H1 (cell line): ENCODE measurements around the gene ANAPC13. TPM values are rescaled to one million over a fixed set of nuclear protein-coding genes. Genes with fewer than 3 reads are reported as not detected.

Experiments used
- CTCF ChIA-PET: fragments of 300-600 bp; sonication (Branson Sonifier 250); formaldehyde crosslinking; loops from one replicate; lab custom pipeline; 2021; ENCODE audit not compliant: partially characterized antibody; lab: Charles Lee
- POLR2A ChIA-PET: fragments of 300-600 bp; sonication (Branson Sonifier 250); formaldehyde crosslinking; loops from one replicate; lab custom pipeline; 2021; ENCODE audit warnings: inconsistent platforms; ENCODE audit not compliant: partially characterized antibody; lab: Charles Lee
- DNase-seq, 2 experiments: peaks; one replicate each; pipeline versions ENCODE4 v3.0.0 to v3.0.0-alpha.2; 2010 to 2022; ENCODE audit warnings: low spot score in 2 of 2, low read depth in 1 of 2, mixed read lengths in 1 of 2
- FAIRE-seq: peaks from 2 replicates; lab custom pipeline; 2011; peaks lifted over from hg19 to GRCh38; lab: Jason Lieb, UNC
- H2AFZ ChIP-seq: 2 replicates; pipeline ENCODE4 v1.8.1; 2012; ENCODE audit warnings: low read length, inconsistent platforms
- H2AK5ac ChIP-seq: 2 replicates; pipeline ENCODE4 v1.6.1; 2013; ENCODE audit warnings: low read depth, low read length
- H2BK120ac ChIP-seq: replicated peaks from 2 replicates; pipeline ENCODE3; 2013; ENCODE audit warnings: low read depth, low read length, inconsistent platforms
- H2BK12ac ChIP-seq: 2 replicates; pipeline ENCODE4 v1.6.1; 2013; ENCODE audit warnings: low read depth, low read length
- H2BK15ac ChIP-seq: 2 replicates; pipeline ENCODE4 v1.6.1; 2013; ENCODE audit warnings: low read length
- H2BK20ac ChIP-seq: 2 replicates; pipeline ENCODE4 v1.6.1; 2013; ENCODE audit warnings: low read length
- H2BK5ac ChIP-seq: 2 replicates; pipeline ENCODE4 v1.6.1; 2013; ENCODE audit warnings: low read depth, low read length
- H3K14ac ChIP-seq: 2 replicates; pipeline ENCODE4 v1.6.1; 2013; ENCODE audit warnings: inconsistent platforms; ENCODE audit not compliant: insufficient read length
- H3K18ac ChIP-seq: 2 replicates; pipeline ENCODE4 v1.6.1; 2013; ENCODE audit warnings: low read length; ENCODE audit errors: extremely low read depth
- H3K23ac ChIP-seq: 2 replicates; pipeline ENCODE4 v1.6.1; 2013; ENCODE audit warnings: inconsistent platforms; ENCODE audit not compliant: insufficient read length
- H3K23me2 ChIP-seq: 2 replicates; pipeline ENCODE4 v1.6.1; 2013; ENCODE audit warnings: low read depth, low read length
- H3K27ac ChIP-seq: 2 replicates; pipeline ENCODE4 v1.6.1; 2011; ENCODE audit warnings: low read depth, low read length, inconsistent platforms
- H3K27me3 ChIP-seq, 4 experiments: replicated peaks in 1 of 4; 1 replicate in 1 of 4; 2 replicates in 3 of 4; pipeline versions ENCODE4 v1.6.1 to v1.8.1; 2011 to 2013; ENCODE audit warnings: low read length in 3 of 4, mild to moderate bottlenecking in 3 of 4, inconsistent platforms in 2 of 4, mixed read lengths in 2 of 4, moderate library complexity in 1 of 4; ENCODE audit not compliant: control insufficient read depth in 3 of 4, insufficient read depth in 3 of 4; ENCODE audit errors: extremely low read depth in 1 of 4
- H3K36me3 ChIP-seq, 4 experiments: 2 replicates each; pipeline versions ENCODE4 v1.6.1 to v1.8.1; 2011 to 2013; ENCODE audit warnings: mild to moderate bottlenecking in 4 of 4, low read length in 3 of 4, moderate library complexity in 2 of 4, control low read depth in 1 of 4, inconsistent platforms in 1 of 4; ENCODE audit not compliant: insufficient read depth in 4 of 4, control insufficient read depth in 2 of 4
- H3K4ac ChIP-seq: replicated peaks from 2 replicates; pipeline ENCODE3; 2013; ENCODE audit warnings: low read length, low read depth, mixed read lengths, inconsistent platforms; ENCODE audit not compliant: insufficient read length
- H3K4me1 ChIP-seq, 4 experiments: replicated peaks in 1 of 4; 1 replicate in 1 of 4; 2 replicates in 3 of 4; pipeline versions ENCODE4 v1.6.1 to v1.8.1; 2011 to 2013; ENCODE audit warnings: low read length in 3 of 4, inconsistent platforms in 2 of 4, mixed read lengths in 1 of 4; ENCODE audit not compliant: insufficient read depth in 4 of 4, control insufficient read depth in 3 of 4
- H3K4me2 ChIP-seq, 2 experiments: 2 replicates each; pipeline versions ENCODE4 v1.6.1 to v1.8.1; 2011 to 2013; ENCODE audit warnings: low read depth in 2 of 2, low read length in 2 of 2, control low read depth in 1 of 2, inconsistent platforms in 1 of 2, mild to moderate bottlenecking in 1 of 2; ENCODE audit not compliant: insufficient read depth in 1 of 2
- H3K4me3 ChIP-seq, 4 experiments: fragments of 200-600, 300-600 bp in 1 of 4; sonication (generic), shearing (Covaris generic), sonication (Bioruptor Twin) in 1 of 4; 2 replicates each; pipeline versions ENCODE4 v1.5.1 to v1.8.1; 2011 to 2016; ENCODE audit warnings: low read length in 4 of 4, low read depth in 3 of 4, control low read depth in 2 of 4, inconsistent platforms in 2 of 4, mild to moderate bottlenecking in 2 of 4, mixed read lengths in 1 of 4, moderate library complexity in 1 of 4; ENCODE audit not compliant: insufficient read depth in 2 of 4; ENCODE audit errors: extremely low read depth in 1 of 4
- H3K56ac ChIP-seq: replicated peaks from 2 replicates; pipeline ENCODE3; 2013; ENCODE audit warnings: low read depth, mild to moderate bottlenecking, mixed read lengths, low read length, inconsistent platforms; ENCODE audit not compliant: insufficient read length
- H3K79me1 ChIP-seq: 2 replicates; pipeline ENCODE4 v1.6.1; 2013; ENCODE audit warnings: low read depth, low read length, control low read depth
- H3K79me2 ChIP-seq, 2 experiments: 2 replicates each; pipeline versions ENCODE4 v1.6.1 to v1.8.1; 2012 to 2013; ENCODE audit warnings: low read length in 2 of 2, mild to moderate bottlenecking in 2 of 2, inconsistent platforms in 1 of 2; ENCODE audit not compliant: insufficient read depth in 2 of 2, control insufficient read depth in 1 of 2
- H3K9ac ChIP-seq, 4 experiments: replicated peaks in 1 of 4; 1 replicate in 1 of 4; 2 replicates in 3 of 4; pipeline versions ENCODE4 v1.6.1 to v1.8.1; 2011 to 2013; ENCODE audit warnings: low read depth in 3 of 4, low read length in 3 of 4, control low read depth in 2 of 4, mild to moderate bottlenecking in 2 of 4, moderate library complexity in 2 of 4, inconsistent platforms in 1 of 4; ENCODE audit errors: extremely low read depth in 1 of 4
- H3K9me3 ChIP-seq, 2 experiments: 2 replicates each; pipeline versions ENCODE4 v1.6.1 to v1.8.1; 2012 to 2013; ENCODE audit warnings: mild to moderate bottlenecking in 2 of 2, moderate library complexity in 2 of 2, control low read depth in 1 of 2, inconsistent platforms in 1 of 2, low read depth in 1 of 2, low read length in 1 of 2, mixed read lengths in 1 of 2; ENCODE audit not compliant: insufficient read depth in 2 of 2
- H4K20me1 ChIP-seq, 2 experiments: replicated peaks in 1 of 2; 2 replicates each; pipeline versions ENCODE3 to v1.8.1; 2011 to 2013; ENCODE audit warnings: inconsistent platforms in 2 of 2, low read length in 2 of 2, mild to moderate bottlenecking in 1 of 2; ENCODE audit not compliant: insufficient read depth in 2 of 2, control insufficient read depth in 1 of 2
- H4K5ac ChIP-seq: 2 replicates; pipeline ENCODE4 v1.6.1; 2013; ENCODE audit warnings: low read length, low read depth, mixed read lengths, inconsistent platforms; ENCODE audit not compliant: insufficient read length
- H4K8ac ChIP-seq: 2 replicates; pipeline ENCODE4 v1.8.0; 2013; ENCODE audit warnings: mild to moderate bottlenecking, moderate library complexity, low read length, inconsistent platforms; ENCODE audit not compliant: insufficient read depth; ENCODE audit errors: extremely low read depth
- H4K91ac ChIP-seq: replicated peaks from 2 replicates; pipeline ENCODE3; 2013; ENCODE audit warnings: low read length, mixed read lengths, inconsistent platforms; ENCODE audit not compliant: insufficient read length
- BACH1 ChIP-seq: IDR thresholded peaks from 2 replicates; pipeline ENCODE4 v1.6.1; 2012; ENCODE audit warnings: low read length, improper control_type of control experiment
- EZH2 ChIP-seq: fragments of 200-600 bp; sonication (generic); IDR thresholded peaks from 2 replicates; pipeline ENCODE4 v1.7.1; 2012; ENCODE audit warnings: low read depth, mild to moderate bottlenecking, moderate library complexity, low read length, inconsistent platforms; ENCODE audit not compliant: severe bottlenecking
- HDAC6 ChIP-seq: IDR thresholded peaks from one replicate; pipeline ENCODE4 v1.7.1; 2012; ENCODE audit warnings: low read depth, mild to moderate bottlenecking, inconsistent platforms, low read length, moderate library complexity
- KDM1A ChIP-seq: fragments of 200-600, 300-600 bp; sonication (generic); IDR thresholded peaks from 2 replicates; pipeline ENCODE4 v1.7.1; 2016; ENCODE audit warnings: mild to moderate bottlenecking, low read length, borderline replicate concordance
- POLR2AphosphoS5 ChIP-seq: IDR thresholded peaks from 2 replicates; pipeline ENCODE4 v1.6.1; 2011; ENCODE audit warnings: low read depth, low read length
- POU5F1 ChIP-seq: IDR thresholded peaks from 2 replicates; pipeline ENCODE4 v1.6.1; 2011; ENCODE audit warnings: low read depth, mild to moderate bottlenecking, low read length, moderate library complexity
- RAD21 ChIP-seq, 2 experiments: IDR thresholded peaks in 1 of 2; conservative IDR thresholded peaks in 1 of 2; 2 replicates each; pipeline ENCODE4 v1.6.1; 2011; ENCODE audit warnings: low read depth in 2 of 2, low read length in 2 of 2, improper control_type of control experiment in 1 of 2, inconsistent platforms in 1 of 2, mild to moderate bottlenecking in 1 of 2, moderate library complexity in 1 of 2
- SIRT6 ChIP-seq: IDR thresholded peaks from one replicate; pipeline ENCODE4 v1.7.1; 2012; ENCODE audit warnings: low read length, inconsistent platforms
- TAF1 ChIP-seq: IDR thresholded peaks from 2 replicates; pipeline ENCODE4 v1.6.1; 2011; ENCODE audit warnings: mild to moderate bottlenecking, low read depth, low read length
- YY1 ChIP-seq: IDR thresholded peaks from 2 replicates; pipeline ENCODE4 v1.6.1; 2011; ENCODE audit warnings: low read depth, mild to moderate bottlenecking, low read length
- ZNF274 ChIP-seq: IDR thresholded peaks from 2 replicates; pipeline ENCODE4 v1.7.0; 2012; ENCODE audit warnings: low read length, borderline replicate concordance; ENCODE audit errors: extremely low read depth
- polyA plus RNA-seq, 7 experiments: library from polyadenylated mRNA; depleted of rRNA in 3 of 7; stranded (reverse) in 5 of 7; unstranded in 2 of 7; fragments of >200 nt in 5 of 7; fragments of 200-250 nt in 2 of 7; gene quantifications; 1 replicate in 5 of 7; 2 replicates in 1 of 7; 4 replicates in 1 of 7; pipeline versions ENCODE4 v1.2.1 to v1.2.3, GENCODE V29; 2011 to 2013; ENCODE audit warnings: missing spikeins in 2 of 7, mixed read lengths in 2 of 7
- total RNA-seq: library from RNA; stranded (reverse); fragmentation: NEBNext Ultra II Directional; extraction: Animal tissue kit (Norgen Biotek cat#: 25700); gene quantifications from 2 replicates; pipeline ENCODE4 v1.2.1, GENCODE V29; 2021
- TF ChIP-seq, protein P1 (sequence below), 3 experiments: IDR thresholded peaks; 1 replicate in 2 of 3; 2 replicates in 1 of 3; pipeline versions ENCODE4 v1.5.1 to v1.6.1; 2011; ENCODE audit warnings: low read length in 3 of 3, mild to moderate bottlenecking in 3 of 3, inconsistent platforms in 2 of 3, low read depth in 1 of 3, moderate library complexity in 1 of 3; ENCODE audit not compliant: insufficient read depth in 1 of 3; ENCODE audit errors: control extremely low read depth in 1 of 3

The ANAPC13 gene
- total and polyA plus RNA-seq, 2 of the 8 experiments (the other 6 are each of a cell fraction or from before 2014, with no cell fraction given): 33.3 to 34.0 TPM

DNA sequence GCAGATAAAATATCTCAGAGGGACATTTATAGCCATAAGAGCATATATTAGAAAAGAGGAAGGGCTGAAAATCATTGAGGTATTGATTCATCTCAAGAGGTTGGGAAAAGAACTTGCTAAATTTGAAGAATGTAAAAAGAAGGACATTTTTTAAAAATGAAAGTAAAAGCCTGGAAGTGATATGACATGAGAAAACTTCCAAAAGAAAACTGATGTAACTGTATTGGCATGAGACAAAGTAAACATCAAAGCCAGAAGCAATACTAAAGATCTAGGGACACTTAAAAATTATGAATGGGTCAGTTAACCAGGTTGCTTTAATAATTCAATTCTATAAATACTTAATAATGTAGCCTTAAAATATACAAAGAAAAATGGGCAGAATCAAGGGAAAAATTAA is 32.0 kb upstream of the ANAPC13 start:
- Histone ChIP-seq H2AK5ac (no peak overlapping the region), H3K56ac (no peak overlapping the region), H3K79me2 (no peaks in the 10 kb centered on the region; a peak in 1 of 4 replicates), H3K9ac (no peak overlapping the region), H3K4me3 (no peak overlapping the region), H3K14ac (no peak overlapping the region), H3K79me1 (no peaks in the 10 kb centered on the region), H2BK120ac (no peak overlapping the region), H3K27me3 (no peaks in the 10 kb centered on the region), H4K8ac (no peak overlapping the region), H2BK5ac (no peak overlapping the region), H3K23me2 (no peaks in the 10 kb centered on the region), H4K5ac (no peak overlapping the region), H2BK12ac (no peak overlapping the region), H3K4ac (no peak overlapping the region), H2BK20ac (no peak overlapping the region), H2AFZ (no peak overlapping the region), H3K4me1 (no peaks in the 10 kb centered on the region), H3K18ac (no peak overlapping the region), H3K36me3 (peaks cover 0 to 3% (median under 1%) of the 10 kb centered on the region in 4 experiments; a peak in 2 of 8 replicates), H3K9me3 (peaks cover 2 to 6% of the 10 kb centered on the region in 2 experiments), H2BK15ac (no peak overlapping the region), H3K27ac (no peak overlapping the region), H4K20me1 (no peaks in the 10 kb centered on the region), H3K23ac (no peak overlapping the region), H4K91ac (no peak overlapping the region), H3K4me2 (no peak overlapping the region)
- POLR2A ChIA-PET: no interaction called here
- CTCF ChIA-PET: interaction anchor here (1.2 to 2.7 kb wide), 3 partner anchors 10 to 41 kb away, joined by 3 to 14 read pairs (median 4); no protein-coding TSS in a partner anchor
- no peak for FAIRE-seq
- no peak for DNase-seq
- TF ChIP-seq HDAC6: no peak
- no peak for TF ChIP-seq BACH1
- TF ChIP-seq ZNF274: no peak
- TF ChIP-seq TAF1: no peak
- TF ChIP-seq, protein P1, sequence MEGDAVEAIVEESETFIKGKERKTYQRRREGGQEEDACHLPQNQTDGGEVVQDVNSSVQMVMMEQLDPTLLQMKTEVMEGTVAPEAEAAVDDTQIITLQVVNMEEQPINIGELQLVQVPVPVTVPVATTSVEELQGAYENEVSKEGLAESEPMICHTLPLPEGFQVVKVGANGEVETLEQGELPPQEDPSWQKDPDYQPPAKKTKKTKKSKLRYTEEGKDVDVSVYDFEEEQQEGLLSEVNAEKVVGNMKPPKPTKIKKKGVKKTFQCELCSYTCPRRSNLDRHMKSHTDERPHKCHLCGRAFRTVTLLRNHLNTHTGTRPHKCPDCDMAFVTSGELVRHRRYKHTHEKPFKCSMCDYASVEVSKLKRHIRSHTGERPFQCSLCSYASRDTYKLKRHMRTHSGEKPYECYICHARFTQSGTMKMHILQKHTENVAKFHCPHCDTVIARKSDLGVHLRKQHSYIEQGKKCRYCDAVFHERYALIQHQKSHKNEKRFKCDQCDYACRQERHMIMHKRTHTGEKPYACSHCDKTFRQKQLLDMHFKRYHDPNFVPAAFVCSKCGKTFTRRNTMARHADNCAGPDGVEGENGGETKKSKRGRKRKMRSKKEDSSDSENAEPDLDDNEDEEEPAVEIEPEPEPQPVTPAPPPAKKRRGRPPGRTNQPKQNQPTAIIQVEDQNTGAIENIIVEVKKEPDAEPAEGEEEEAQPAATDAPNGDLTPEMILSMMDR (IDR thresholded peaks at IDR 0.05; ENCODE audit: control extremely low read depth in 1 of 3, insufficient read depth in 1 of 3, low read depth in 1 of 3, low read length in 3 of 3): no peak
- TF ChIP-seq SIRT6: no peak
- TF ChIP-seq KDM1A: no peak
- no peak for TF ChIP-seq POU5F1
- TF ChIP-seq EZH2: no peak
- no peak for TF ChIP-seq YY1
- TF ChIP-seq RAD21 (IDR thresholded peaks at IDR 0.05 in 1 of 2, conservative IDR thresholded peaks at IDR 0.05 in 1 of 2; ENCODE audit: low read depth in 2 of 2, low read length in 2 of 2): no peak
- TF ChIP-seq POLR2AphosphoS5: no peak
